NCI-H446 treated with DMSO at 0.1 percent for 48 hours (cell line): Measurements from ENCODE around the gene FKBP4.
A peak's percentile ranks its signal among the peaks of the same experiment; 100 is the strongest.

Experiments used
- DNase-seq: peaks from one replicate; lab custom pipeline; 2025; lab: John Stamatoyannopoulos, UW

FKBP4 gene

GRCh38 chr12:2813214-2814185, 18.7 kb downstream of the FKBP4 start:
- DNase-seq, result peak; percentile 54

GRCh38 chr12:2819810-2820209, 25.0 kb downstream of the FKBP4 start:
- no peak for DNase-seq

GRCh38 chr12:2820432-2820831, 25.7 kb downstream of the FKBP4 start:
- DNase-seq, result no peak

GRCh38 chr12:2823483-2823882, 28.7 kb downstream of the FKBP4 start:
- no peak for DNase-seq

GRCh38 chr12:2824541-2824940, 29.8 kb downstream of the FKBP4 start:
- no peak for DNase-seq

GRCh38 chr12:2825132-2825531, 30.4 kb downstream of the FKBP4 start:
- no peak for DNase-seq

- no peak for DNase-seq
Observed at GRCh38 chr12:2826036-2826435, 31.3 kb downstream of the FKBP4 start.

- no peak for DNase-seq
Observed at GRCh38 chr12:2826721-2827515, 32.1 kb downstream of the FKBP4 start.

GRCh38 chr12:2829275-2829674, 34.5 kb downstream of the FKBP4 start:
- no peak for DNase-seq

- no peak for DNase-seq
Observed at GRCh38 chr12:2832550-2833127, 37.9 kb downstream of the FKBP4 start.

GRCh38 chr12:2833327-2833726, 38.6 kb downstream of the FKBP4 start:
- DNase-seq, result no peak

GRCh38 chr12:2833810-2834209, 39.0 kb downstream of the FKBP4 start:
- DNase-seq, result no peak

GRCh38 chr12:2834581-2835491, 40.1 kb downstream of the FKBP4 start, which contains the start of gene NRIP2:
Gene NRIP2, minus strand, starts transcription at chr12:2835035. Its CDS starts 52 bp downstream, at chr12:2834983.
- peak; percentile 23 for DNase-seq

GRCh38 chr12:2835691-2836403, 41.1 kb downstream of the FKBP4 start:
- no peak for DNase-seq

GRCh38 chr12:2836574-2836973, 41.8 kb downstream of the FKBP4 start:
- no peak for DNase-seq

GRCh38 chr12:2841056-2841650, 46.4 kb downstream of the FKBP4 start:
- no peak for DNase-seq

- no peak for DNase-seq
Observed at GRCh38 chr12:2842948-2843347, 48.2 kb downstream of the FKBP4 start.

- DNase-seq, result no peak
Observed at GRCh38 chr12:2844786-2845185, 50.0 kb downstream of the FKBP4 start.

- DNase-seq, result no peak
Observed at GRCh38 chr12:2845280-2845679, 50.5 kb downstream of the FKBP4 start.

GRCh38 chr12:2851931-2852330, 57.2 kb downstream of the FKBP4 start:
- no peak for DNase-seq
